T-helper 9 cell (primary cell): ENCODE measurements around the gene ST3GAL5.

ENCODE experiments used
- DNase-seq: peaks from one replicate; pipeline ENCODE4 v3.0.0-alpha.2; 2020

The ST3GAL5 gene

DNA sequence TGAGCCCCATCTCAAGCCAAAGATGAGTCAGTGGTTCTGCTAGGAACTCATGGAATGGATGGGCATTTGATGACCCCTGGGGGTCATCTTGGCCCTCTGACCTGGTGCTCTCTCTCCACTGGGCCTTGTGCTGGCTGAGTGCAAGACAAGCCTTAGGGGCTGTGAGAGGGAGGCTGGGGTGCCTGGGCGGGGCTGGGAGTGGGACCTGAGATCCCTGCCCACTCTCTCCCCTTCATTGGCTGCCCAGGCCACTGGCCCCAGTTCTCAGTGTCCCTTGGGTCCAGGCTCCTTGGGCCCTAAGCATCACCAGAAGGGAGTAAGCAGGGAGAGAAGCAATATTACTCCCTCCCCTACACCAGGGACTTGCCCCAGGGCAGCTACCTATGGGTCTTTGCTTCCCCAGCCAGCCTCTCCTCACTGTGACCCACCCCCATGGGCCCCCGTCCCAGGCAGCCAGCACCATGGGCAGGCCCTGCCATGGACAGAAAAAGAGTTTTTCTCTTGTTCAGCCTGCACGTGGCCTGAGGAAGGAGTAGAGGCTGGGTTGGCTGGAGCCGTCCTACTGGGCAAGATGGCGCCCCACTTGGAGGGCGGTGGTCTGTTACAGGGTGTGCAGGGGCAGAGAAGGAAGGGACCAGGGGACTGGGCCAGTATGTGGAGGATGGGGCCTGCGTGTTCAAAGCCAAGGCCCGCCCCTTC is 101.4 kb downstream of the ST3GAL5 start:
- DNase-seq: no peak
